GM19099 (cell line): ENCODE results near the gene SMYD3.

Source experiments
- POLR2A ChIP-seq: IDR thresholded peaks from 3 replicates; pipeline ENCODE4 v1.6.1; 2011; ENCODE audit warnings: low read depth; ENCODE audit not compliant: insufficient read length; ENCODE audit errors: extremely low read depth

Gene SMYD3

DNA sequence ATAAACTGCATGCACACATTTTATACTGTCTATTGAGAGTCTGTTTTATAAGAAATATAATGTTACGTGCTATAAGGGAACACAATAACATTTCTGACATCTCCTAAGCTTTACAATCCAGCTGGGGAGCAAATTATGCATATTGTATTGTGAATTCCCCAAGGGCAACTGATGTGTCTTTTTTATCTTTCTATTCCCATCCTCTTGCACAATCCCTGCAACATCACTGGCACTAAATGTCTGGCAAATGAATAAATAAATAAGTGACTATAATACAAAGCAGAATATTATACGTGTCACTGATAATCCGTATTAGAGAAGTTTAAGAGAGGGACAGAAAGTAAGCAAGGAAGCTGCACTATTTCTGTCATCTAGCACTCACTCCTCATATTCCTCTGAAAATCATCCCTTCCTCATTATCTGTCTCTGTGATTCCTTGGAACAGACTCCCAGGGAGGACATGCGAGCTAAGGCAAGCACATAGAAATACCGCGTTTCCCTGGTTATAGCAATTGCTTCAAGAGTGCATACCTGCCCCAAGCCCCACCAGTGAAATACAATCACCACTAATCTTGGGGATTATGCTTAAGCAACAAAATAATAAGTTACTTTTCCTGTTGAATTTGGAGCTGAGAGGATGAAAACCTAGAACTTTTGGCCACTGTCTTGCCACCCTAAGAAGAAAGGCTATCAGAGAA, 205.4 kb downstream of the SMYD3 start:
- no peak for TF ChIP-seq POLR2A

- no peak for TF ChIP-seq POLR2A
These were observed 206.2 kb downstream of the SMYD3 start for GRCh38 chr1:246300626-246301549.

GRCh38 chr1:246297279-246298265, 209.5 kb downstream of the SMYD3 start:
- TF ChIP-seq POLR2A: no peak

DNA sequence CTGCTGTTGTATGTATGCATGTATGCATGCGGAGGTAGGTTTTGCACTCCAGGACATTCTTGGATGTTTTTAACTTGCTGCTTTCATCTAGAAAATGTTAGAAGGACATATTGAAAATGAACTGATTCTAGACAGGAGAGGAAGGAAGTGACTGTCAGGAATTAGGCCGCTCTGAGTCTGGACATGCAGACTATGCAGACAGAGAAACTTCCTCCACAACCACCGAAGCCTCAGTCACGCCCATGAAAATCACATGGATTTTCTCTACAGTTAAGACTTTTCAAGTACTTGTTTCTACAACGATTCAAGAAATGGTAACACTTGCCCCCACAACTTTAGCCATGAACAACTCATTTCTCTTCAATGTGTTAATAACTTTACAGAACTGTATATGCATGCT, 211.1 kb downstream of the SMYD3 start:
- no peak for TF ChIP-seq POLR2A

GRCh38 chr1:246295340-246295739, 211.7 kb downstream of the SMYD3 start:
- TF ChIP-seq POLR2A: no peak

DNA sequence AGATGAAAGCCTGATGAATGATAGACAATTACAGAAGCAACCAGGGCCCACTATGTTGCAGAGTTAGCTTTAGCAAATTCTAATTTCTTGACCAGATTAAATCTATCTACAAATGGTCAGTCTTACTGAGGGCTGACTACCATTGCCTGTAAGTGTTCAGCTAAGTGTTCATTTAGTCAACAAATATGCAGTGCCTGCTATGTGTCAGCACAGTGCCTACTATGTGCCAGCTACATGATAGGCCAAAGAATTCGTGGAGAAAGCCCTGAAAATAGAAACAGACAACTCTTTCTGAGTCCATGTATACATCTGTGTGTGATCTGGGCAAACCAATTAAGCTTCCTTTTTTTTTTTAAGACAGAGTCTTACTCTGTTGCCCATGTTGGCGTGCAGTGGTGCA, 212.8 kb downstream of the SMYD3 start:
- TF ChIP-seq POLR2A: no peak

GRCh38 chr1:246293366-246294121, 213.5 kb downstream of the SMYD3 start:
- TF ChIP-seq POLR2A: no peak

GRCh38 chr1:246292571-246292970, 214.5 kb downstream of the SMYD3 start:
- TF ChIP-seq POLR2A: no peak

DNA sequence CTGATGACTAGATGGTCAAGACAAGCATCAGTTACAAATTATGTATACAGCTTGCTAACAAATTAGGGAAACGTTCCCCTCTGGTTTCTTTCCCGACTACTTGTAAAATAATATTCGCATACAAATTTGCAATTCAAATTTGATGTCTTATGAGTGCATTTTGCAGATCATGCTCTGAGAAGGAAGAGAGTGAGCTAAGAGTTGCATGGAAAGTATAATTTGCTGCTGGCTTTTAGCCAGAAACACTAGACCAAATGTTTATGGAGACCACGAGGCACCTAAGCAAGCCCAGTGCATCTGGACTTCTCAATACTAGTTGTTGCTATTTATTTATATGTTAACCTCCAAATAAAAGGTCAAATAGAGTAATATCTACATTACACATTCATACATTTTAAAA, 216.0 kb downstream of the SMYD3 start:
- TF ChIP-seq POLR2A: no peak

DNA sequence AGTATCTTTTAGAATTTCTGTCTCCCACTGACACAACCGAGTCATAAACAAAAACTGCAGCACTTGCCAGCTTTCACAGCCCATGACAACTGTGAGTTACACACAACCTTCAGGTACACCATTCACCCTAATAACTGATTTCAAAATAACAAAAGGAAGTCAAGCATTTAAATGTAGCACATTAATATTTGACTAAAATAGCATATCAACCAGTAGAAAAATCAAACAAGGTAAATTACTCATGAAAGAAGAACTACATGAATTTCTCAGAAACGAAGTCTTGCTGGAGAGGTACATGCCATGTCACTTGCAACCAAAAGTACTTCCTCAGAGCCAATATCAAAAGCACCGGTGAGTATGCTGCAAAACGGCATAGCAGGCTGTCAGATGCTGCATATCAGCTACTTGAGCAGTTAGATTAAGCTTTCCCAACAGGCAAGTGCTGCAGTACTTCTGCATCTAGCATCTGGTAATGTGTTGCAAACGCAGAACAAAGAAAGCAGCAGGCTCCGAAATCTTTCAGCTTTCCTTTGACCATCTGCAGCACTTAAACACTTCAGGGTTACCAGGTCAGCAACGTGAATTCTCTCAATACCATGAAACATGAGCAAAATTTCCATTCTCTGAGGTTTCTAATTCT, 223.2 kb downstream of the SMYD3 start:
- TF ChIP-seq POLR2A: no peak

GRCh38 chr1:246281639-246282038, 225.4 kb downstream of the SMYD3 start:
- no peak for TF ChIP-seq POLR2A

GRCh38 chr1:246281195-246281594, 225.9 kb downstream of the SMYD3 start:
- no peak for TF ChIP-seq POLR2A

GRCh38 chr1:246280551-246280950, 226.5 kb downstream of the SMYD3 start:
- TF ChIP-seq POLR2A: no peak

DNA sequence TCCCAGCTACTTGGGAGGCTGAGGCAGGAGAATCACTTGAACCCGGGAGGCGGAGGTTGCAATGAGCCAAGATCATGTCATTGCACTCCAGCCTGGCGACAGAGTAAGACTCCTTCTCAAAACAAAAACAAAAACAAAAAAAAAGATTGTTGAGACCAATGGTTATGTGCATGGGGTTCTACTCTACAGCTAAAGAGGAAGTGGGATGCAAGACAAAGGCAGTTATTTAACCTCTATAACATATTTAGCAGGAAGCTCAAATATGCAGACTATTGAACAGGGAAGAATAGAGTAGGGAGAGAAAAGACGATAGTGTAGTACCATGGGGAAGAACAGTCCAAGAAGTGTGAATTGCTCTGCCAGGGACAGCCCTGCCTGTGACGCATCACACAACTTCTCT, 227.7 kb downstream of the SMYD3 start:
- no peak for TF ChIP-seq POLR2A
